Jurkat, Clone E6-1 (cell line): ENCODE measurements around the gene ESPNL.

Experiments
- DNase-seq: peaks from one replicate; pipeline ENCODE4 v3.0.0-alpha.2; 2011; ENCODE audit warnings: low read depth, low spot score
- H3K4me3 ChIP-seq: 2 replicates; pipeline ENCODE4 v1.5.1; 2011; ENCODE audit warnings: mild to moderate bottlenecking, low read length, control low read depth, moderate library complexity

The ESPNL gene

GRCh38 chr2:238133499-238134392 lies 33.6 kb downstream of the ESPNL start:
- H3K4me3 ChIP-seq: no peak overlapping the region
- DNase-seq: no peak

- no peak for DNase-seq
Observed at GRCh38 chr2:238134393-238134785, 34.2 kb downstream of the ESPNL start.

DNA sequence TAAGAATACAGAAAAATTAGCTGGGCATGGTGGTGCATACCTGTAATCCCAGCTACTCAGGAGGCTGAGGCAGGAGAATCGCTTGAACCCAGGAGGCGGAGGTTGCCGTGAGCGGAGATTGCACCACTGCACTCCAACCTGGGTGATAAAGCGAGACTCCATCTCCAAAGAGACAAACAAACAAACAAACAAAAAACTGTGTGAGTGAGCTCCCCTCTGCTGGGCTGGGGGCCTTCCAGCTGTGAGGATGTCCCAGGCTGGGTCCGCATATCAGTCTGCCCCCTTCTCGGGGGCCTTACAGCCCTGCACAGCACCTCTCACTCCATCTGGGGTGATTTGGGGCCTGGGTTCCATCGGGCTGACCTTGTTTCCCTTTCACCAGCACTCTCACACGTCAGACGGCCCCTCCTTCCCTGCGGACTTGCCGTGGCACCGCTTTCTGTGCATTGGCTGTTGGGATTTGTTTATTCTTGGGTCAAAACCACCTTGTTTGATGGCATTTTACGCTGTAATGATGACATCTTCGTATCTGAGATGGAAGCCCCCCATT lies 35.5 kb downstream of the ESPNL start:
- H3K4me3 ChIP-seq: no peak overlapping the region
- no peak for DNase-seq

More at GRCh38 chr2:238134393-238134785, 34.2 kb downstream of the ESPNL start:
- no peak overlapping the region for H3K4me3 ChIP-seq

DNA sequence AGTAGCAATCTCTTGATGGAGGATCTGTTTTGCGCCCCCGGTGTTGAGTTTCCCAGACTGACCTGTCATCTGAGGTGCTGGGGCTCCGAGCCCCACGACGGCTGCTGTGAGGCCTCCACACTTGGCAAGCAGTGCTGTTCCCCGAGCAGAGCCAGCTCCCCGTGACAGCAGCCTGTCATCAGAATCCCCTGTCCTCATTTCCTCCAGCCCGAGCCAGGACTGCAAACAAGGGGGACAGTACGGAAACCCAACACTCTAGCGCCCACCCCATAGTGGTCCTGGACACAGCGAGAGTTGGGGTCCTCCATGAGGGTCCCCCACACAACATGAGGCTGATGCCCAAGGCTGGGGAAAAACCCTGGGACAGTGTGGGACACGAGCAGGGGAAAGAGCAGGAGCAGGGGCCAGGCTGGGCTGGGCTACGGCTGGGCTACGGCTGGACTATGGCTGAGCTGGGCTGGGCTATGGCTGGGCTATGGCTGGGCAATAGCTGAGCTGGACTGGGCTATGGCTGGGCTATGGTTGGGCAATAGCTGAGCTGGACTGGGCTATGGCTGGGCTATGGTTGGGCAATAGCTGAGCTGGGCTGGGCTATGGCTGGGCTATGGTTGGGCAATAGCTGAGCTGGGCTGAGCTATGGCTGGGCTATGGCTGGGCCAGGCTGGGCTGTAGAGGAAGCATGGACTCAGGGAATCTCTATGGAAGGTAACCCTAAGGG lies 36.8 kb downstream of the ESPNL start:
- no peak overlapping the region for H3K4me3 ChIP-seq
- DNase-seq: no peak

- DNase-seq: no peak
- no peak overlapping the region for H3K4me3 ChIP-seq
Observed at GRCh38 chr2:238137885-238138284, 37.7 kb downstream of the ESPNL start.

DNA sequence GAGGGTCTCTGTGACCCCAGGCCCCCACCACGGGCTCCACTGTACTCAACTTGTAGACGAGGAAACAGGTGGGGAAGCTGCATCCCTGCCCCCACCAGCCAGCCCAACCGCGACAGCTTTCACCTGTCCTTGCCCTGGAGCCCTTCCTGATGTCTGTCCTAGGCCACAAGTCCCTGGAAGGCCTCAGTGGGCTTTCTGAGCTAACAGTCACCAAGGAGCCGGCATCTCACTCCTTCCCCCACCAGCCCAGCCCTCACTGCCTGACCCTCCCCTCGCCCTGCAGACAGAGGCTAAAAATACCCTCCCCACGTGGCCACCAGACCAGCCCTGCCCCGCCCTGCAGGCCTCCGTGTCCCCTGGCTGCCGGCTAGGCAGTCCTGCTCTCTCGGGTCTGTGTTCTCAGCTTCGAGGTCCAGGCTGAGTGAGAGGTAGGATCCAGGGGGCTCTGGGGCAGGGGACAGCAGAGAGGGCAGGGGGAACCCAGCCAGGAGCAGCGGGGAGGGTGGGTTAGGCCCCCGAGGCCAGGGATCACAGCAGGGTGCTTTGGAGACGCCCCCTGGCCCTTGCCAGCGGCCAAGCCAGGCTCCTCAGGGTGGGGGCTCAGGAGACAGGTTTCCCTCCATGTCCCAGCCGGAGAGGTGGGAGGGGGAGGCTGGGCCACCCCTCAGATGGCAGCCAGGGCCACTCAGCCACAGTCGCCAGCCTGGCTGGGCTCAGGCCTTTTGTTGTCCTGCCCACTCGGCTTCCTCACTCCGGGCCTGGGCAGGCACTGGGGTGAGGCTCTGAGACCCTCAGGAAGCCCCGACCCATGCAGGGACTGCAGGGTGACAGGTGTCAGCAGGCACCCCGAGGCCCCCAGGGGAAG lies 38.4 kb downstream of the ESPNL start, which contains the start of gene KLHL30:
KLHL30 (plus strand) TSS at position 338 of the 865 bp plus-strand sequence. CDS start 2,087 bp downstream, outside the sequence.
- DNase-seq: no peak
- no peak within 1 kb of the TSS for H3K4me3 ChIP-seq

DNA sequence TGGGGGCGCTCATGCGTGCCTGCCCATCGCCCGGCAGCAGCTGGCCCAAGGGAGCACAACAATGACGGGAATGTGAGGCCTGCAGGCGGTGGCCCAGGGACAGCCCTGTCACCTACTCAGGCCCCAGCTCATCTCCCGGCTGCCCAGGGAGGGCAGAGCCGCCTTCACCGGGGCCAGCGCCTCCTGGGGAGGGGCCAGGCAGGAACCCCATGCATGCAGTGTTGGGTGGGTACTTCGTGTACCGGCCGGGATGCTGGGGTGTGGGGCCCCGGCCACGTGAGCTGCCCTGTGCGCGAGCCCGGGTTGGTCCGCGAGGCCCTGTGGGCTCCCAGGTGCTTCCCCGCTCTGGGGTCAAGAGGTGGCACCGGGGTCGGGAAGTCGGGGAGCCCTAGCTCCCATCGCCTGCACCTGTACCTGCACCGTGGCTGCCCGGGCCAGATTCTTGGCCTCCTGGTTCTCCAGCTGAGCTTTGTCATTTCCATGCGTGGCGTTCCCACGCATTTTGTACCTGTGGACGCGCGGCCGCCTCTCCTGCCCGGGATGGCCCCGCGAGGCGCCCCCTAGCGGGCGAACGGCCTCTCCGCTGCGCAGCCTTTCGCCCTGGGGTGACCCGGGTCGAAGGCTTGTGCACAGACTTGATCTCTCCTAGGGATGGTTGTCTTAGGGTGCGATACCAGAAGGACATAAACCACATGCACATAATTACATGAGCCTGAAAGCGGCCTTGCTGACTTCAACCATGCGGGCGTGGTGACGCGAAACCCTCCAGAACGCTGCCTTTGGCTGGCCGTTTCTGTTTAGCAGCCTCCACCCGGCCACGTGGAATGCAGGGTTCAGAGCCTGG lies 39.3 kb downstream of the ESPNL start:
- no peak overlapping the region for H3K4me3 ChIP-seq
- DNase-seq: no peak

DNA sequence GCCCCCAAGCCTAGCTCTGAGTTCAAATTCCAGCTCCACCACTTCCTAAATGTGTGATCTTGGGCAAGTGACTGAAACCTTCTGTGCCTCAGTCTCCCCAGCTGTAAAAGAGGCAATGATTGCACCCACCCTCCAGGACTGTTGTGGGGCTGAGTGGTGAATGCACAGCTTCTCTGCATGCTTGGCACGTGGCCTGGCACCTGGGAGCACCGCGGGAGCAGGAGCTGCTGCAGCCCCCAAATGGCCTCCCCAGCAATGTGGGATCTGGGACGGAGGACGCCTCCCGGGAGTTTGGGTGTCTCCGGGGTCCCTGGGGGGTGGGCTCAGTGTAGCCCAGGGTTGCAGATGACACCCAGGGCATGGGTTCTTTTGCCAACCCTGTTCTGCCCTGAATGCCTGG lies 39.9 kb downstream of the ESPNL start:
- H3K4me3 ChIP-seq: no peak overlapping the region
- DNase-seq: no peak

GRCh38 chr2:238140721-238141540 lies 40.8 kb downstream of the ESPNL start:
- no peak overlapping the region for H3K4me3 ChIP-seq
- no peak for DNase-seq

- no peak for DNase-seq
- H3K4me3 ChIP-seq: no peak overlapping the region
Observed at GRCh38 chr2:238141541-238142318, 41.6 kb downstream of the ESPNL start.

- DNase-seq: no peak
- H3K4me3 ChIP-seq: no peak overlapping the region
Observed at GRCh38 chr2:238142382-238143205, 42.5 kb downstream of the ESPNL start.

GRCh38 chr2:238143239-238143951 lies 43.3 kb downstream of the ESPNL start:
- no peak for DNase-seq
- H3K4me3 ChIP-seq: no peak overlapping the region

DNA sequence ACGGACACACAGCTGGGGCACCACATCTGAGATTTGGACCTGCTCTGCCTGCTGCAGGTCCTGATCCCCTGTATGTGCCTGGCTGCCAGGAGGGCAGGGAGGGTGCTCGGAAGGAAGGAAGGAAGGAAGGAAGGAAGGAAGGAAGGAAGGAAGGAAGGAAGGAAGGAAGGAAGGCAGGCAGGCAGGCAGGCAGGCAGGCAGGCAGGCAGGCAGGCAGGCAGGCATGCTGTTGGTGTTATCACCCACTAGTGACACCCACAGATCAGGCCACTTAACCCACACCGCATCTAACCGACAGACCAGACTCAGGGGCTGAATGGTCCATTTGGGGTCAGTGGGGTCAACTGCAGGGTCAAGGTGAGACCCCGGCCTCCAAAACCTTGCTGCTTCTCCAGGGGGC lies 44.1 kb downstream of the ESPNL start:
- DNase-seq: no peak
- no peak overlapping the region for H3K4me3 ChIP-seq

GRCh38 chr2:238145046-238145445 lies 44.9 kb downstream of the ESPNL start:
- no peak overlapping the region for H3K4me3 ChIP-seq
- no peak for DNase-seq

DNA sequence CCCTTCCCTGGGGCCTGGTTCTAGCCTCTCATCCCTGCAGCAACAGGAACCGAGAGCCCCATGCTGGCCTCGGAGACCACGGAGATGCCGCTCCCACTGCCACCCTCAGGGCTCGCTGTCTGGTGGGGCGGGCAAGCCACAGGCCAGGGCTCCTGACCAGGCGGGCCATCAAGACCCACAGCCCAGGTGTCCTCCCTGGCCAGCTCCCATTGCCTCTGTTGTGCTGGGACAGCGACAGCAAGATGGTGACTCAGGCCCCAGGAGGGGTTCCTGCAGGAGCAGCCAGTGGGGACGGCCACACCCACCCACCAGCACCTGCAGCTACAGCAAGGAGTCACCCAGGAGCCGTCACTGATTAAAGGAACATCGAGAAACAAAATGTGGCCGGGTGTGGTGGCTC lies 45.7 kb downstream of the ESPNL start:
- no peak for DNase-seq
- no peak overlapping the region for H3K4me3 ChIP-seq
